ENCODE measurements around the gene AK9. TPM values are rescaled to one million over a fixed set of nuclear protein-coding genes. Genes with fewer than 3 reads are reported as not detected.

Gene AK9
- total and polyA plus RNA-seq, 4 donors: 2.7 to 12.5 (median 10.8) TPM

GRCh38 chr6:109496036-109496772 is 194.8 kb downstream of the AK9 start:
- no peak overlapping the region for H3K27ac ChIP-seq (ENCODE audit: low read depth in 1 of 2, low read length in 2 of 2)
- intact Hi-C loops (cut with DNase I): no loop called here

GRCh38 chr6:109493865-109494264 is 197.1 kb downstream of the AK9 start:
- Histone ChIP-seq H3K4me3 (ENCODE audit: low read length in 2 of 2) (no peak overlapping the region), H3K9me3 (ENCODE audit: control insufficient read depth, low read length) (no peaks in the 10 kb centered on the region), H3K36me3 (ENCODE audit: control insufficient read depth in 1 of 2, insufficient read depth in 2 of 2, low read length in 1 of 2) (no peaks in the 10 kb centered on the region), H3K4me1 (ENCODE audit: control insufficient read depth in 1 of 2, insufficient read depth in 2 of 2, low read length in 2 of 2) (no peaks in the 10 kb centered on the region), H3K27me3 (ENCODE audit: control insufficient read depth in 1 of 2, insufficient read depth in 2 of 2, low read length in 1 of 2) (no peaks in the 10 kb centered on the region), H3K27ac (ENCODE audit: low read depth in 1 of 2, low read length in 2 of 2) (no peak overlapping the region)
- ATAC-seq (ENCODE audit: low FRiP score) (no peak), DNase-seq (no peak)
- intact Hi-C loops (cut with DNase I): no loop called here
- WGBS, 2 donors: 95% methylated on average over 1 of the region's 1 CpG

More at GRCh38 chr6:109496036-109496772, 194.8 kb downstream of the AK9 start:
- 64 to 78% methylated on average over 9 of the region's 9 CpGs for WGBS, 2 donors
- ATAC-seq (ENCODE audit: low FRiP score) (no peak), DNase-seq (no peak)
- Histone ChIP-seq H3K27me3 (ENCODE audit: control insufficient read depth in 1 of 2, insufficient read depth in 2 of 2, low read length in 1 of 2) (no peaks in the 10 kb centered on the region), H3K9me3 (ENCODE audit: control insufficient read depth, low read length) (no peaks in the 10 kb centered on the region), H3K4me1 (ENCODE audit: control insufficient read depth in 1 of 2, insufficient read depth in 2 of 2, low read length in 2 of 2) (no peaks in the 10 kb centered on the region), H3K4me3 (ENCODE audit: low read length in 2 of 2) (no peak overlapping the region), H3K36me3 (ENCODE audit: control insufficient read depth in 1 of 2, insufficient read depth in 2 of 2, low read length in 1 of 2) (no peaks in the 10 kb centered on the region)

- intact Hi-C loops (cut with DNase I): no loop called here
- H3K4me3 ChIP-seq (ENCODE audit: low read length in 2 of 2): no peak overlapping the region
- H3K36me3 ChIP-seq (ENCODE audit: control insufficient read depth in 1 of 2, insufficient read depth in 2 of 2, low read length in 1 of 2): no peaks in the 10 kb centered on the region
- H3K9me3 ChIP-seq (ENCODE audit: control insufficient read depth, low read length): no peaks in the 10 kb centered on the region
- no peaks in the 10 kb centered on the region for H3K27me3 ChIP-seq (ENCODE audit: control insufficient read depth in 1 of 2, insufficient read depth in 2 of 2, low read length in 1 of 2)
- DNase-seq: no peak
- ATAC-seq (ENCODE audit: low FRiP score): no peak
- no peak overlapping the region for H3K27ac ChIP-seq (ENCODE audit: low read depth in 1 of 2, low read length in 2 of 2)
- WGBS, 2 donors: 47 to 56% methylated on average over 5 of the region's 5 CpGs
- H3K4me1 ChIP-seq (ENCODE audit: control insufficient read depth in 1 of 2, insufficient read depth in 2 of 2, low read length in 2 of 2): no peaks in the 10 kb centered on the region
Measured at GRCh38 chr6:109491207-109491938, 199.6 kb downstream of the AK9 start.

- H3K27me3 ChIP-seq (ENCODE audit: control insufficient read depth in 1 of 2, insufficient read depth in 2 of 2, low read length in 1 of 2): no peaks in the 10 kb centered on the region
- WGBS, 2 donors: 61 to 68% methylated on average over 2 of the region's 2 CpGs
- H3K4me1 ChIP-seq (ENCODE audit: control insufficient read depth in 1 of 2, insufficient read depth in 2 of 2, low read length in 2 of 2): no peaks in the 10 kb centered on the region
- DNase-seq (no peak), ATAC-seq (ENCODE audit: low FRiP score) (no peak)
- no peak overlapping the region for H3K4me3 ChIP-seq (ENCODE audit: low read length in 2 of 2)
- H3K9me3 ChIP-seq (ENCODE audit: control insufficient read depth, low read length): no peaks in the 10 kb centered on the region
- intact Hi-C loops (cut with DNase I): no loop called here
- H3K36me3 ChIP-seq (ENCODE audit: control insufficient read depth in 1 of 2, insufficient read depth in 2 of 2, low read length in 1 of 2): no peaks in the 10 kb centered on the region
- H3K27ac ChIP-seq (ENCODE audit: low read depth in 1 of 2, low read length in 2 of 2): no peak overlapping the region
Measured at GRCh38 chr6:109490713-109491112, 200.3 kb downstream of the AK9 start.

- ATAC-seq (ENCODE audit: low FRiP score): no peak
- H3K36me3 ChIP-seq (ENCODE audit: control insufficient read depth in 1 of 2, insufficient read depth in 2 of 2, low read length in 1 of 2): no peaks in the 10 kb centered on the region
- H3K27ac ChIP-seq (ENCODE audit: low read depth in 1 of 2, low read length in 2 of 2): no peak overlapping the region
- H3K4me1 ChIP-seq (ENCODE audit: control insufficient read depth in 1 of 2, insufficient read depth in 2 of 2, low read length in 2 of 2): no peaks in the 10 kb centered on the region
- intact Hi-C loops (cut with DNase I): no loop called here
- DNase-seq: no peak
- H3K4me3 ChIP-seq (ENCODE audit: low read length in 2 of 2): no peak overlapping the region
- no peaks in the 10 kb centered on the region for H3K27me3 ChIP-seq (ENCODE audit: control insufficient read depth in 1 of 2, insufficient read depth in 2 of 2, low read length in 1 of 2)
- H3K9me3 ChIP-seq (ENCODE audit: control insufficient read depth, low read length): no peaks in the 10 kb centered on the region
Measured at GRCh38 chr6:109488001-109488400, 203.0 kb downstream of the AK9 start.

- H3K4me3 ChIP-seq (ENCODE audit: low read length in 2 of 2): no peak overlapping the region
- WGBS, 2 donors: 83 to 88% methylated on average over 1 of the region's 1 CpG
- DNase-seq (no peak), ATAC-seq (ENCODE audit: low FRiP score) (no peak)
- intact Hi-C loops (cut with DNase I): no loop called here
- H3K4me1 ChIP-seq (ENCODE audit: control insufficient read depth in 1 of 2, insufficient read depth in 2 of 2, low read length in 2 of 2): peaks cover 0 to 6% of the 10 kb centered on the region in 2 donors
- no peak overlapping the region for H3K27ac ChIP-seq (ENCODE audit: low read depth in 1 of 2, low read length in 2 of 2)
- peaks cover 0 to 1% of the 10 kb centered on the region in 2 donors for H3K36me3 ChIP-seq (ENCODE audit: control insufficient read depth in 1 of 2, insufficient read depth in 2 of 2, low read length in 1 of 2)
- H3K27me3 ChIP-seq (ENCODE audit: control insufficient read depth in 1 of 2, insufficient read depth in 2 of 2, low read length in 1 of 2): no peaks in the 10 kb centered on the region
- no peaks in the 10 kb centered on the region for H3K9me3 ChIP-seq (ENCODE audit: control insufficient read depth, low read length)
Measured at GRCh38 chr6:109486068-109486467, 204.9 kb downstream of the AK9 start.

GRCh38 chr6:109485266-109485935 is 205.6 kb downstream of the AK9 start:
- Histone ChIP-seq H3K36me3 (ENCODE audit: control insufficient read depth in 1 of 2, insufficient read depth in 2 of 2, low read length in 1 of 2) (peaks cover 0 to 1% of the 10 kb centered on the region in 2 donors), H3K9me3 (ENCODE audit: control insufficient read depth, low read length) (no peaks in the 10 kb centered on the region), H3K27ac (ENCODE audit: low read depth in 1 of 2, low read length in 2 of 2) (no peak overlapping the region), H3K4me3 (ENCODE audit: low read length in 2 of 2) (no peak overlapping the region), H3K27me3 (ENCODE audit: control insufficient read depth in 1 of 2, insufficient read depth in 2 of 2, low read length in 1 of 2) (no peaks in the 10 kb centered on the region), H3K4me1 (ENCODE audit: control insufficient read depth in 1 of 2, insufficient read depth in 2 of 2, low read length in 2 of 2) (peaks cover 6 to 7% of the 10 kb centered on the region in 2 donors)
- WGBS, 2 donors: 59 to 72% methylated on average over 3 of the region's 3 CpGs
- no peak for DNase-seq
- ATAC-seq (ENCODE audit: low FRiP score): no peak
- intact Hi-C loops (cut with DNase I): no loop called here

GRCh38 chr6:109484122-109484521 is 206.9 kb downstream of the AK9 start:
- peaks cover 0 to 1% of the 10 kb centered on the region in 2 donors for H3K36me3 ChIP-seq (ENCODE audit: control insufficient read depth in 1 of 2, insufficient read depth in 2 of 2, low read length in 1 of 2)
- peaks cover 7 to 13% of the 10 kb centered on the region in 2 donors for H3K4me1 ChIP-seq (ENCODE audit: control insufficient read depth in 1 of 2, insufficient read depth in 2 of 2, low read length in 2 of 2)
- DNase-seq (no peak), ATAC-seq (ENCODE audit: low FRiP score) (no peak)
- no peaks in the 10 kb centered on the region for H3K27me3 ChIP-seq (ENCODE audit: control insufficient read depth in 1 of 2, insufficient read depth in 2 of 2, low read length in 1 of 2)
- 12 to 20% methylated on average over 3 of the region's 3 CpGs for WGBS, 2 donors
- no peak overlapping the region for H3K27ac ChIP-seq (ENCODE audit: low read depth in 1 of 2, low read length in 2 of 2)
- intact Hi-C loops (cut with DNase I): no loop called here
- no peak overlapping the region for H3K4me3 ChIP-seq (ENCODE audit: low read length in 2 of 2)
- no peaks in the 10 kb centered on the region for H3K9me3 ChIP-seq (ENCODE audit: control insufficient read depth, low read length)

All from aorta (tissue), 5 donors.